GM18951 (cell line): ENCODE data around the gene DPP4.
"Not testable (repeated sequence)": the region's sequence is repeated elsewhere in the genome, so short reads cannot be mapped to it uniquely, and the experiment has no call there.

Experiments
- POLR2A ChIP-seq: IDR thresholded peaks from 4 replicates; pipeline ENCODE4 v1.6.1; 2011; ENCODE audit warnings: mild to moderate bottlenecking; ENCODE audit not compliant: insufficient read length, insufficient read depth; ENCODE audit errors: extremely low read depth
- in situ Hi-C: fragments of 300-500 bp; cut with MboI; formaldehyde crosslinking; loops from one replicate; pipeline ENCODE4 v1.12.0; 2022; ENCODE audit warnings: low sequenced_read_pairs, mixed read lengths, inconsistent platforms; ENCODE audit not compliant: unreplicated experiment

Gene DPP4

DNA sequence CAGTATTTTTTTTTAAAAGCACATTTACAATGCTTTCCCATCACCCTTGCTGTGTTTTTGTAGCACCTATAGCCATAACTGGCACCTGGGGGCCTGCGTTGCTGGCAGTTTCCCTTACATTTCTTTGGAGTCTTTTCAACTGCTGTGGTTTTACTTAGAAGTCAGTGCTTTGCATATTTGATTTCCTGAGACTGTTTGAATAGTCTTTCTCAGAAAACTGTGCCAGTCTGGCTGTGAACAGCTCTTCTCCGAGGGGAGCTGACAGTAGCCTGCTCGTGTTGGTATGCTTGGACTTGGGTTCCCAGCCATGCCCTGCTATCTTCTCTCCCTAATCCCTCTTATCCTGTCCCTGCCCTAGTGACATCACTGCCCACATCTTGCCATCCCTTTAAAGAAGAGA, 81.5 kb downstream of the DPP4 start:
- in situ Hi-C loops = no loop called here
- no peak for TF ChIP-seq POLR2A

- no peak for TF ChIP-seq POLR2A
- in situ Hi-C loops = no loop called here
Observed at GRCh38 chr2:161991991-161992390, 82.0 kb downstream of the DPP4 start.

DNA sequence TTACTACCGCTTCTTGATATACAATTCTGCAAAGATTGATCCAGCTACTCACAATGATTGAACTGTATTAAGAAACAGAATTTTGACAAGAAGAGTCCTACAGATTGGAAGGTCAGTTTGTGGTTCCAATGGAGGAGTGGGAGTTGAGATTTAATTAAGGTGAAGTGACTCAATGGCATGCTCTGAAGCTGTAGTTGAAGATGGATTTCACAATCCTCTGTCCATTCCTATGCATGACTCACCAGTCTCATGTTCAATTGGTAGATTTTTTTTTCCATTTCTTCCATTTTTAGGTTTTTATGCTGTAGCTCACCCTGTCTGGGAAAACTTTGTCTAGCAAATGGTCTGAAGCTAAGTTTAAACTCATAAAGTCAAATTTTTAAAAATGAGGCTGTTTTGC, 83.3 kb downstream of the DPP4 start:
- TF ChIP-seq POLR2A = no peak
- in situ Hi-C loops = no loop called here

GRCh38 chr2:161990036-161990435, 84.0 kb downstream of the DPP4 start:
- no peak for TF ChIP-seq POLR2A

GRCh38 chr2:161988589-161988988, 85.4 kb downstream of the DPP4 start:
- in situ Hi-C loops = no loop called here
- TF ChIP-seq POLR2A = no peak

More at GRCh38 chr2:161990036-161990435, 84.0 kb downstream of the DPP4 start:
- in situ Hi-C loops = no loop called here

DNA sequence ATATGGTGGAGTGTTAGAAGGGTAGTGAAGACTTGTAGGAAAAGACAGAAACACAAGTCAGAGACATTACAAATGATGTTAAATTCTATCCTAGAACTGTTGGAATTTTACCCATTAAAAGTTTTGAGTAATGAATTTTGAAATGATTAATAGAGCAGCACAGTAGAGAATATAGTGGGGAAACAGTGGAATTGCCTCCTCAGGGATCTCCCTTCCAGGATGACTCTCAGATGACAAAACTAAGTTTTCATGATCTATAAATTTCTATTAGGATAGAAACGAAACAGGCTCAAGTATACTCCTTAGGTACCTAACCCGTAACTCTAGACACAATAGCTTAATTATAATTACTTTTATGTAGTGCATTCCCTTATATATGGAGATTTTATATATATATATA, 86.7 kb downstream of the DPP4 start:
- no peak for TF ChIP-seq POLR2A
- in situ Hi-C loops = no loop called here

- in situ Hi-C loops = no loop called here
- no peak for TF ChIP-seq POLR2A
Observed at GRCh38 chr2:161983866-161984265, 90.1 kb downstream of the DPP4 start.

GRCh38 chr2:161983331-161983651, 90.7 kb downstream of the DPP4 start:
- in situ Hi-C loops = no loop called here
- no peak for TF ChIP-seq POLR2A

GRCh38 chr2:161982548-161983330, 91.3 kb downstream of the DPP4 start:
- no peak for TF ChIP-seq POLR2A
- in situ Hi-C loops = no loop called here

DNA sequence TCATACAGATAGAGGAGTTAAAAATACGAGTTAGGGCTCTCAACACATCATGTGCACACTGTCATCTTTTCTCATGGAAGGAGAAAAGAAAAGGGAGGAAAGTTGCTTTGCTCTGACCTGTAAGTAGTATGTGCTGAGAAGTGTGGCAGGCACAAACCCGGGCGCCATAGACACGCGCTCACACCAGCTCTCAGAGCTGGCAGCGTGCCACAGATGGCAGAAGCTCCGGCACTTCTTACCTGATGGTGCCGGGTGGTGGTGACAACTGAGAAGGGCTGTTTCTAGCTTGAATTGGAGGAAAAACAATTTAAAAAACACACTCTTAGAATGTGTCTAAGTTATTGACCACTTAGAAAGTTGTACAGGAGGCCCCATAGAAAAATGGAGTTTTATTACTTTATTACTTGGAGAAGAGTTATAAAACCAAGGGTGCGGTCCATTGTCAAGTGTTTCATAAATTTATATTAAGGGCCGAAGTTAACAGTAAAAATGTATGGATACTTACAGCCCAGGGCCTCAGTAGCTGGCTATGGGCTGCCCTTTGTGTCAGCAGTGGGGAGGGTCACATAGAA, 92.2 kb downstream of the DPP4 start:
- no peak for TF ChIP-seq POLR2A
- in situ Hi-C loops = no loop called here

DNA sequence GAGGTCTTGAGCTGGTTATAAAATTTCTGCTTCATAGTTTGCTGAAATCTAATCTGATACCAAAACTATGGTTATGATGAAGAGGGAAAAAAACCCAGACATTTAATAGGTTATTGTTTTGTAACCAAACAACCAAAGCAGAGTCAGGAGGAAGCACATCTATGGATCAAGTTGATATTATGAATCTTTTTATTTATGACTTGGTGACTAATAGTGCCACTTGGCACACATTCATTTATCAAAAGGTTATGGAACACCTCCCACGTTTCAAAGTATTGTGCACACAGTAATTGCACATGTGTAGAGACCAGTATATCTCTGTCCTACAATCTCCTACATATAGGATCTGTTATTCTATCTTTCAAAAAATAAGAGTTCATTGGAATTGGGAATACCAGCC, 93.0 kb downstream of the DPP4 start:
- in situ Hi-C loops = no loop called here
- no peak for TF ChIP-seq POLR2A

- no peak for TF ChIP-seq POLR2A
- in situ Hi-C loops = no loop called here
Observed at GRCh38 chr2:161979490-161979889, 94.5 kb downstream of the DPP4 start.

GRCh38 chr2:161977926-161978325, 96.1 kb downstream of the DPP4 start:
- in situ Hi-C loops = not testable (repeated sequence)

- in situ Hi-C loops = no loop called here
- no peak for TF ChIP-seq POLR2A
Observed at GRCh38 chr2:161976917-161977316, 97.1 kb downstream of the DPP4 start.
